H1 (cell line): ENCODE results near the gene HENMT1. TPM values are rescaled to one million over a fixed set of nuclear protein-coding genes. Genes with fewer than 3 reads are reported as not detected.

Experiments
- CTCF ChIA-PET: fragments of 300-600 bp; sonication (Branson Sonifier 250); formaldehyde crosslinking; loops from one replicate; lab custom pipeline; 2021; ENCODE audit not compliant: partially characterized antibody; lab: Charles Lee
- POLR2A ChIA-PET: fragments of 300-600 bp; sonication (Branson Sonifier 250); formaldehyde crosslinking; loops from one replicate; lab custom pipeline; 2021; ENCODE audit warnings: inconsistent platforms; ENCODE audit not compliant: partially characterized antibody; lab: Charles Lee
- DNase-seq, 2 experiments: peaks; one replicate each; pipeline versions ENCODE4 v3.0.0 to v3.0.0-alpha.2; 2010 to 2022; ENCODE audit warnings: low spot score in 2 of 2, low read depth in 1 of 2, mixed read lengths in 1 of 2
- FAIRE-seq: peaks from 2 replicates; lab custom pipeline; 2011; peaks lifted over from hg19 to GRCh38; lab: Jason Lieb, UNC
- H2AFZ ChIP-seq: 2 replicates; pipeline ENCODE4 v1.8.1; 2012; ENCODE audit warnings: low read length, inconsistent platforms
- H2AK5ac ChIP-seq: 2 replicates; pipeline ENCODE4 v1.6.1; 2013; ENCODE audit warnings: low read depth, low read length
- H2BK120ac ChIP-seq: replicated peaks from 2 replicates; pipeline ENCODE3; 2013; ENCODE audit warnings: low read depth, low read length, inconsistent platforms
- H2BK12ac ChIP-seq: 2 replicates; pipeline ENCODE4 v1.6.1; 2013; ENCODE audit warnings: low read depth, low read length
- H2BK15ac ChIP-seq: 2 replicates; pipeline ENCODE4 v1.6.1; 2013; ENCODE audit warnings: low read length
- H2BK20ac ChIP-seq: 2 replicates; pipeline ENCODE4 v1.6.1; 2013; ENCODE audit warnings: low read length
- H2BK5ac ChIP-seq: 2 replicates; pipeline ENCODE4 v1.6.1; 2013; ENCODE audit warnings: low read depth, low read length
- H3K14ac ChIP-seq: 2 replicates; pipeline ENCODE4 v1.6.1; 2013; ENCODE audit warnings: inconsistent platforms; ENCODE audit not compliant: insufficient read length
- H3K18ac ChIP-seq: 2 replicates; pipeline ENCODE4 v1.6.1; 2013; ENCODE audit warnings: low read length; ENCODE audit errors: extremely low read depth
- H3K23ac ChIP-seq: 2 replicates; pipeline ENCODE4 v1.6.1; 2013; ENCODE audit warnings: inconsistent platforms; ENCODE audit not compliant: insufficient read length
- H3K23me2 ChIP-seq: 2 replicates; pipeline ENCODE4 v1.6.1; 2013; ENCODE audit warnings: low read depth, low read length
- H3K27ac ChIP-seq: 2 replicates; pipeline ENCODE4 v1.6.1; 2011; ENCODE audit warnings: low read depth, low read length, inconsistent platforms
- H3K27me3 ChIP-seq, 4 experiments: replicated peaks in 1 of 4; 1 replicate in 1 of 4; 2 replicates in 3 of 4; pipeline versions ENCODE4 v1.6.1 to v1.8.1; 2011 to 2013; ENCODE audit warnings: low read length in 3 of 4, mild to moderate bottlenecking in 3 of 4, inconsistent platforms in 2 of 4, mixed read lengths in 2 of 4, moderate library complexity in 1 of 4; ENCODE audit not compliant: control insufficient read depth in 3 of 4, insufficient read depth in 3 of 4; ENCODE audit errors: extremely low read depth in 1 of 4
- H3K36me3 ChIP-seq, 4 experiments: 2 replicates each; pipeline versions ENCODE4 v1.6.1 to v1.8.1; 2011 to 2013; ENCODE audit warnings: mild to moderate bottlenecking in 4 of 4, low read length in 3 of 4, moderate library complexity in 2 of 4, control low read depth in 1 of 4, inconsistent platforms in 1 of 4; ENCODE audit not compliant: insufficient read depth in 4 of 4, control insufficient read depth in 2 of 4
- H3K4ac ChIP-seq: replicated peaks from 2 replicates; pipeline ENCODE3; 2013; ENCODE audit warnings: low read length, low read depth, mixed read lengths, inconsistent platforms; ENCODE audit not compliant: insufficient read length
- H3K4me1 ChIP-seq, 4 experiments: replicated peaks in 1 of 4; 1 replicate in 1 of 4; 2 replicates in 3 of 4; pipeline versions ENCODE4 v1.6.1 to v1.8.1; 2011 to 2013; ENCODE audit warnings: low read length in 3 of 4, inconsistent platforms in 2 of 4, mixed read lengths in 1 of 4; ENCODE audit not compliant: insufficient read depth in 4 of 4, control insufficient read depth in 3 of 4
- H3K4me2 ChIP-seq, 2 experiments: 2 replicates each; pipeline versions ENCODE4 v1.6.1 to v1.8.1; 2011 to 2013; ENCODE audit warnings: low read depth in 2 of 2, low read length in 2 of 2, control low read depth in 1 of 2, inconsistent platforms in 1 of 2, mild to moderate bottlenecking in 1 of 2; ENCODE audit not compliant: insufficient read depth in 1 of 2
- H3K4me3 ChIP-seq, 4 experiments: fragments of 200-600, 300-600 bp in 1 of 4; sonication (generic), shearing (Covaris generic), sonication (Bioruptor Twin) in 1 of 4; 2 replicates each; pipeline versions ENCODE4 v1.5.1 to v1.8.1; 2011 to 2016; ENCODE audit warnings: low read length in 4 of 4, low read depth in 3 of 4, control low read depth in 2 of 4, inconsistent platforms in 2 of 4, mild to moderate bottlenecking in 2 of 4, mixed read lengths in 1 of 4, moderate library complexity in 1 of 4; ENCODE audit not compliant: insufficient read depth in 2 of 4; ENCODE audit errors: extremely low read depth in 1 of 4
- H3K56ac ChIP-seq: replicated peaks from 2 replicates; pipeline ENCODE3; 2013; ENCODE audit warnings: low read depth, mild to moderate bottlenecking, mixed read lengths, low read length, inconsistent platforms; ENCODE audit not compliant: insufficient read length
- H3K79me1 ChIP-seq: 2 replicates; pipeline ENCODE4 v1.6.1; 2013; ENCODE audit warnings: low read depth, low read length, control low read depth
- H3K79me2 ChIP-seq, 2 experiments: 2 replicates each; pipeline versions ENCODE4 v1.6.1 to v1.8.1; 2012 to 2013; ENCODE audit warnings: low read length in 2 of 2, mild to moderate bottlenecking in 2 of 2, inconsistent platforms in 1 of 2; ENCODE audit not compliant: insufficient read depth in 2 of 2, control insufficient read depth in 1 of 2
- H3K9ac ChIP-seq, 4 experiments: replicated peaks in 1 of 4; 1 replicate in 1 of 4; 2 replicates in 3 of 4; pipeline versions ENCODE4 v1.6.1 to v1.8.1; 2011 to 2013; ENCODE audit warnings: low read depth in 3 of 4, low read length in 3 of 4, control low read depth in 2 of 4, mild to moderate bottlenecking in 2 of 4, moderate library complexity in 2 of 4, inconsistent platforms in 1 of 4; ENCODE audit errors: extremely low read depth in 1 of 4
- H3K9me3 ChIP-seq, 2 experiments: 2 replicates each; pipeline versions ENCODE4 v1.6.1 to v1.8.1; 2012 to 2013; ENCODE audit warnings: mild to moderate bottlenecking in 2 of 2, moderate library complexity in 2 of 2, control low read depth in 1 of 2, inconsistent platforms in 1 of 2, low read depth in 1 of 2, low read length in 1 of 2, mixed read lengths in 1 of 2; ENCODE audit not compliant: insufficient read depth in 2 of 2
- H4K20me1 ChIP-seq, 2 experiments: replicated peaks in 1 of 2; 2 replicates each; pipeline versions ENCODE3 to v1.8.1; 2011 to 2013; ENCODE audit warnings: inconsistent platforms in 2 of 2, low read length in 2 of 2, mild to moderate bottlenecking in 1 of 2; ENCODE audit not compliant: insufficient read depth in 2 of 2, control insufficient read depth in 1 of 2
- H4K5ac ChIP-seq: 2 replicates; pipeline ENCODE4 v1.6.1; 2013; ENCODE audit warnings: low read length, low read depth, mixed read lengths, inconsistent platforms; ENCODE audit not compliant: insufficient read length
- H4K8ac ChIP-seq: 2 replicates; pipeline ENCODE4 v1.8.0; 2013; ENCODE audit warnings: mild to moderate bottlenecking, moderate library complexity, low read length, inconsistent platforms; ENCODE audit not compliant: insufficient read depth; ENCODE audit errors: extremely low read depth
- H4K91ac ChIP-seq: replicated peaks from 2 replicates; pipeline ENCODE3; 2013; ENCODE audit warnings: low read length, mixed read lengths, inconsistent platforms; ENCODE audit not compliant: insufficient read length
- ATF2 ChIP-seq: IDR thresholded peaks from 2 replicates; pipeline ENCODE4 v1.6.1; 2012; ENCODE audit warnings: low read length, inconsistent platforms
- BACH1 ChIP-seq: IDR thresholded peaks from 2 replicates; pipeline ENCODE4 v1.6.1; 2012; ENCODE audit warnings: low read length, improper control_type of control experiment
- FOSL1 ChIP-seq: IDR thresholded peaks from 2 replicates; pipeline ENCODE4 v1.6.1; 2011; ENCODE audit warnings: mild to moderate bottlenecking, low read depth, low read length, moderate library complexity; ENCODE audit not compliant: insufficient read depth
- KDM4A ChIP-seq: IDR thresholded peaks from one replicate; pipeline ENCODE4 v1.7.1; 2012; ENCODE audit warnings: low read depth, mild to moderate bottlenecking, moderate library complexity, low read length, inconsistent platforms; ENCODE audit not compliant: severe bottlenecking
- MAFK ChIP-seq: IDR thresholded peaks from 2 replicates; pipeline ENCODE4 v1.6.1; 2012; ENCODE audit warnings: low read depth, mild to moderate bottlenecking, improper control_type of control experiment, low read length
- SP1 ChIP-seq: IDR thresholded peaks from 2 replicates; pipeline ENCODE4 v1.6.1; 2011; ENCODE audit warnings: low read depth, low read length
- TBP ChIP-seq: IDR thresholded peaks from 2 replicates; pipeline ENCODE4 v1.6.1; 2011; ENCODE audit warnings: low read depth, low read length, improper control_type of control experiment
- WGBS, 2 experiments: shearing (Covaris generic) in 1 of 2; methylation state at CpG; one replicate each; pipeline versions ENCODE4 v1.1.6 to v1.1.7; 2013 to 2015; ENCODE audit warnings: low lambda C conversion rate in 2 of 2, mixed read lengths in 2 of 2, inconsistent platforms in 1 of 2, low coverage in 1 of 2, missing lambda C conversion rate in 1 of 2; ENCODE audit not compliant: insufficient replicate concordance in 2 of 2, insufficient coverage in 1 of 2, insufficient read length in 1 of 2; ENCODE audit errors: extremely low coverage in 1 of 2, missing lambda C conversion rate in 1 of 2; 5-methylcytosine and 5-hydroxymethylcytosine counted together
- polyA plus RNA-seq, 7 experiments: library from polyadenylated mRNA; depleted of rRNA in 3 of 7; stranded (reverse) in 5 of 7; unstranded in 2 of 7; fragments of >200 nt in 5 of 7; fragments of 200-250 nt in 2 of 7; gene quantifications; 1 replicate in 5 of 7; 2 replicates in 1 of 7; 4 replicates in 1 of 7; pipeline versions ENCODE4 v1.2.1 to v1.2.3, GENCODE V29; 2011 to 2013; ENCODE audit warnings: missing spikeins in 2 of 7, mixed read lengths in 2 of 7
- total RNA-seq: library from RNA; stranded (reverse); fragmentation: NEBNext Ultra II Directional; extraction: Animal tissue kit (Norgen Biotek cat#: 25700); gene quantifications from 2 replicates; pipeline ENCODE4 v1.2.1, GENCODE V29; 2021

The HENMT1 gene
- total and polyA plus RNA-seq, 2 of the 8 experiments (the other 6 are each of a cell fraction or from before 2014, with no cell fraction given) = 2.9 to 5.6 TPM

GRCh38 chr1:108598340-108598739, 62.6 kb downstream of the HENMT1 start:
- Histone ChIP-seq H3K36me3 (no peaks in the 10 kb centered on the region; a peak in 1 of 8 replicates), H4K91ac (no peak overlapping the region), H2BK120ac (no peak overlapping the region), H4K20me1 (no peaks in the 10 kb centered on the region), H3K14ac (no peak overlapping the region), H3K79me2 (no peaks in the 10 kb centered on the region; a peak in 1 of 4 replicates), H3K79me1 (no peaks in the 10 kb centered on the region), H2BK15ac (no peak overlapping the region), H2BK20ac (no peak overlapping the region), H3K27me3 (no peaks in the 10 kb centered on the region), H3K4me3 (no peak overlapping the region), H2BK12ac (no peak overlapping the region), H4K5ac (no peak overlapping the region), H3K4ac (no peak overlapping the region), H2AK5ac (no peak overlapping the region), H2AFZ (no peak overlapping the region), H3K4me2 (no peak overlapping the region), H3K4me1 (no peaks in the 10 kb centered on the region), H3K18ac (no peak overlapping the region), H3K27ac (no peak overlapping the region), H4K8ac (no peak overlapping the region), H3K9ac (no peak overlapping the region), H3K23ac (no peak overlapping the region), H2BK5ac (no peak overlapping the region), H3K56ac (no peak overlapping the region), H3K9me3 (no peaks in the 10 kb centered on the region), H3K23me2 (no peaks in the 10 kb centered on the region)
- POLR2A ChIA-PET = no interaction called here
- FAIRE-seq = no peak
- 88% methylated on average over 1 of the region's 1 CpG; no CpG with 5 or more reads in 1 of the 2 experiments for WGBS, 2 experiments
- TF ChIP-seq FOSL1 (no peak), MAFK (no peak), TBP (no peak), SP1 (no peak), ATF2 (no peak), BACH1 (no peak), KDM4A (no peak)
- CTCF ChIA-PET = interaction anchor here (1.1 to 1.6 kb wide), 2 partner anchors 12 to 38 kb away, joined by 3 to 5 read pairs; partner anchors contain the start of gene EEIG2
- DNase-seq = no peak
